ENCODE measurements around the gene NUP54.

NUP54 gene

GRCh38 chr4:76178296-76178695, 30.1 kb upstream of the NUP54 start:
- no peak overlapping the region for H3K4me3 ChIP-seq (ENCODE audit: low read depth, low read length)
- DNase-seq (ENCODE audit: low read depth): no peak
- TF ChIP-seq CTCF (IDR thresholded peaks at IDR 0.05; ENCODE audit: low read depth, low read length) (no peak), MYC (IDR thresholded peaks at IDR 0.05; ENCODE audit: low read depth, low read length) (no peak), POLR2A (IDR thresholded peaks at IDR 0.05; ENCODE audit: extremely low read depth, insufficient read length) (no peak)
- TF ChIP-seq, protein P1, sequence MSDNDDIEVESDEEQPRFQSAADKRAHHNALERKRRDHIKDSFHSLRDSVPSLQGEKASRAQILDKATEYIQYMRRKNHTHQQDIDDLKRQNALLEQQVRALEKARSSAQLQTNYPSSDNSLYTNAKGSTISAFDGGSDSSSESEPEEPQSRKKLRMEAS (IDR thresholded peaks at IDR 0.05; ENCODE audit: low read depth, low read length): no peak

DNA sequence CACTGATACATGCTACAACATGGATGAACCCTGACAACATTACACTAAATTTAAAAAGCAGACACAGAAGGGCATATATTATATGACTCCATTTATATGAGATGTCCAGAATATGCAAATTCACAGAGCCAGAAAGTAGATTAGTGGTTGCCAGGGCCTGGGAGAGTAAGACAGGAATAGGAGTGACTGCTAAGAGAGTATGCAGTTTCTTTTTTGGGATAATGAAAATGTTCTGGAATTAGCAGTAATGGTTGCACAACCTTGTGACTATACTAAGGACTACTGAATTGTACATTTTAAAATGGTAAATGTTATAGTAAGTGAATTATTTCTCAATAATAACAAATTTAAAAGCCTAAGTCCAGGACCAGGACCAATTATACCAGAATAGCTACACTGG, 29.5 kb upstream of the NUP54 start:
- no peak for TF ChIP-seq POLR2A (IDR thresholded peaks at IDR 0.05; ENCODE audit: extremely low read depth, insufficient read length)
- TF ChIP-seq MYC (IDR thresholded peaks at IDR 0.05; ENCODE audit: low read depth, low read length): no peak
- TF ChIP-seq, protein P1 (IDR thresholded peaks at IDR 0.05; ENCODE audit: low read depth, low read length): no peak
- no peak for TF ChIP-seq CTCF (IDR thresholded peaks at IDR 0.05; ENCODE audit: low read depth, low read length)
- H3K4me3 ChIP-seq (ENCODE audit: low read depth, low read length): no peak overlapping the region
- DNase-seq (ENCODE audit: low read depth): no peak

GRCh38 chr4:76175336-76175735, 27.1 kb upstream of the NUP54 start:
- TF ChIP-seq, protein P1 (IDR thresholded peaks at IDR 0.05; ENCODE audit: low read depth, low read length): no peak
- TF ChIP-seq CTCF (IDR thresholded peaks at IDR 0.05; ENCODE audit: low read depth, low read length) (no peak), POLR2A (IDR thresholded peaks at IDR 0.05; ENCODE audit: extremely low read depth, insufficient read length) (no peak), MYC (IDR thresholded peaks at IDR 0.05; ENCODE audit: low read depth, low read length) (no peak)
- no peak overlapping the region for H3K4me3 ChIP-seq (ENCODE audit: low read depth, low read length)
- no peak for DNase-seq (ENCODE audit: low read depth)

GRCh38 chr4:76174216-76174615, 26.0 kb upstream of the NUP54 start:
- H3K4me3 ChIP-seq (ENCODE audit: low read depth, low read length): no peak overlapping the region

GRCh38 chr4:76168688-76169087, 20.5 kb upstream of the NUP54 start:
- no peak for DNase-seq (ENCODE audit: low read depth)
- H3K4me3 ChIP-seq (ENCODE audit: low read depth, low read length): no peak overlapping the region
- TF ChIP-seq MYC (IDR thresholded peaks at IDR 0.05; ENCODE audit: low read depth, low read length) (no peak), CTCF (IDR thresholded peaks at IDR 0.05; ENCODE audit: low read depth, low read length) (no peak), POLR2A (IDR thresholded peaks at IDR 0.05; ENCODE audit: extremely low read depth, insufficient read length) (no peak)
- TF ChIP-seq, protein P1 (IDR thresholded peaks at IDR 0.05; ENCODE audit: low read depth, low read length): no peak

More at GRCh38 chr4:76174216-76174615, 26.0 kb upstream of the NUP54 start:
- no peak for DNase-seq (ENCODE audit: low read depth)
- no peak for TF ChIP-seq POLR2A (IDR thresholded peaks at IDR 0.05; ENCODE audit: extremely low read depth, insufficient read length)
- no peak for TF ChIP-seq CTCF (IDR thresholded peaks at IDR 0.05; ENCODE audit: low read depth, low read length)
- no peak for TF ChIP-seq MYC (IDR thresholded peaks at IDR 0.05; ENCODE audit: low read depth, low read length)
- TF ChIP-seq, protein P1 (IDR thresholded peaks at IDR 0.05; ENCODE audit: low read depth, low read length): no peak

DNA sequence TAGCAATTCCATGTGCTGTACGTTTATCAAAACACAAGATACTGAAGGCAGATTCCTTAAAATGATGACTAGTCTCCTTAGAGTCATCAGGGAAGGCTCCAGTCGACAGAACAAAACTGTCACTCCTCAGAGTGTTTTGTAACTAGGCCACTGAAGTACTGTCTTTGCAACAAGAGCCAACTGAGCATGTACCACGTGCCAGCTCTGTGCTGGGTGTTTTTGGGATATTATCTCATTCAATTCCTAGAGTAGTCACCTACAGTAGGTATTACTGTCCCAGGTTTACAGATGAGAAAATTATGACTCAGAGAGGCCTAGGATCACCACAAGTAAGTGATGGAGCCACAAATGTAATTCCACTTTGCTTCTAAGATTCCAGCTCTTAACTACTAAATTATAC, 18.3 kb upstream of the NUP54 start:
- no peak overlapping the region for H3K4me3 ChIP-seq (ENCODE audit: low read depth, low read length)
- TF ChIP-seq MYC (IDR thresholded peaks at IDR 0.05; ENCODE audit: low read depth, low read length) (no peak), POLR2A (IDR thresholded peaks at IDR 0.05; ENCODE audit: extremely low read depth, insufficient read length) (no peak), CTCF (IDR thresholded peaks at IDR 0.05; ENCODE audit: low read depth, low read length) (no peak)
- TF ChIP-seq, protein P1 (IDR thresholded peaks at IDR 0.05; ENCODE audit: low read depth, low read length): no peak
- no peak for DNase-seq (ENCODE audit: low read depth)

All from NB4 (cell line).